GM21737 (cell line): ENCODE measurements around the gene ZPBP2.
A peak's percentile ranks its signal among the peaks of the same experiment; 100 is the strongest.
"Not testable (repeated sequence)": the region's sequence is repeated elsewhere in the genome, so short reads cannot be mapped to it uniquely, and the experiment has no call there.

Source experiments
- ATAC-seq: cut with Tn5 transposase; IDR thresholded peaks from one replicate; pipeline ENCODE4 v1.9.1; 2021; ENCODE audit warnings: mild to moderate bottlenecking, moderate library complexity; ENCODE audit not compliant: unreplicated experiment

The ZPBP2 gene

GRCh38 chr17:39867880-39868553, at the start of gene ZPBP2:
TSS of gene ZPBP2 (plus strand) at chr17:39868202. CDS start at chr17:39868355, 153 bp downstream.
- ATAC-seq, result peak; percentile 1

GRCh38 chr17:39818358-39819000, 49.5 kb upstream of the ZPBP2 start:
- ATAC-seq, result no peak

- ATAC-seq, result no peak
These were observed 47.5 kb upstream of the ZPBP2 start for GRCh38 chr17:39820541-39820940.

- ATAC-seq, result no peak
These were observed 47.0 kb upstream of the ZPBP2 start for GRCh38 chr17:39820987-39821386.

- ATAC-seq, result no peak
These were observed 46.0 kb upstream of the ZPBP2 start for GRCh38 chr17:39822051-39822451.

- no peak for ATAC-seq
These were observed 44.5 kb upstream of the ZPBP2 start for GRCh38 chr17:39823407-39824054.

- no peak for ATAC-seq
These were observed 41.7 kb upstream of the ZPBP2 start for GRCh38 chr17:39826334-39826733.

- no peak for ATAC-seq
These were observed 39.6 kb upstream of the ZPBP2 start for GRCh38 chr17:39828443-39828842.

- ATAC-seq, result no peak
These were observed 36.4 kb upstream of the ZPBP2 start for GRCh38 chr17:39831588-39831987.

- ATAC-seq, result no peak
These were observed 34.0 kb upstream of the ZPBP2 start for GRCh38 chr17:39834017-39834416.

- ATAC-seq, result no peak
These were observed 32.8 kb upstream of the ZPBP2 start for GRCh38 chr17:39835038-39835786.

- ATAC-seq, result no peak
These were observed 31.9 kb upstream of the ZPBP2 start for GRCh38 chr17:39836117-39836516.

GRCh38 chr17:39838057-39838456, 29.9 kb upstream of the ZPBP2 start:
- no peak for ATAC-seq

- ATAC-seq, result no peak
These were observed 29.2 kb upstream of the ZPBP2 start for GRCh38 chr17:39838784-39839183.

GRCh38 chr17:39841134-39841683, 26.8 kb upstream of the ZPBP2 start:
- no peak for ATAC-seq

GRCh38 chr17:39845052-39845846, 22.8 kb upstream of the ZPBP2 start:
- ATAC-seq, result no peak

- no peak for ATAC-seq
These were observed 21.8 kb upstream of the ZPBP2 start for GRCh38 chr17:39846205-39846604.

- no peak for ATAC-seq
These were observed 19.4 kb upstream of the ZPBP2 start for GRCh38 chr17:39848600-39848999.

GRCh38 chr17:39850186-39850585, 17.8 kb upstream of the ZPBP2 start:
- ATAC-seq, result not testable (repeated sequence)

GRCh38 chr17:39852239-39852638, 15.8 kb upstream of the ZPBP2 start:
- ATAC-seq, result no peak
